Measurements from ENCODE around the gene SHBG.

GRCh38 chr17:7618608-7619007 lies 11.3 kb upstream of the SHBG start:
- no peak for TF ChIP-seq POLR2AphosphoS5 (IDR thresholded peaks at IDR 0.05; ENCODE audit: low read depth, low read length)
- TF ChIP-seq, protein P1, sequence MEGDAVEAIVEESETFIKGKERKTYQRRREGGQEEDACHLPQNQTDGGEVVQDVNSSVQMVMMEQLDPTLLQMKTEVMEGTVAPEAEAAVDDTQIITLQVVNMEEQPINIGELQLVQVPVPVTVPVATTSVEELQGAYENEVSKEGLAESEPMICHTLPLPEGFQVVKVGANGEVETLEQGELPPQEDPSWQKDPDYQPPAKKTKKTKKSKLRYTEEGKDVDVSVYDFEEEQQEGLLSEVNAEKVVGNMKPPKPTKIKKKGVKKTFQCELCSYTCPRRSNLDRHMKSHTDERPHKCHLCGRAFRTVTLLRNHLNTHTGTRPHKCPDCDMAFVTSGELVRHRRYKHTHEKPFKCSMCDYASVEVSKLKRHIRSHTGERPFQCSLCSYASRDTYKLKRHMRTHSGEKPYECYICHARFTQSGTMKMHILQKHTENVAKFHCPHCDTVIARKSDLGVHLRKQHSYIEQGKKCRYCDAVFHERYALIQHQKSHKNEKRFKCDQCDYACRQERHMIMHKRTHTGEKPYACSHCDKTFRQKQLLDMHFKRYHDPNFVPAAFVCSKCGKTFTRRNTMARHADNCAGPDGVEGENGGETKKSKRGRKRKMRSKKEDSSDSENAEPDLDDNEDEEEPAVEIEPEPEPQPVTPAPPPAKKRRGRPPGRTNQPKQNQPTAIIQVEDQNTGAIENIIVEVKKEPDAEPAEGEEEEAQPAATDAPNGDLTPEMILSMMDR (IDR thresholded peaks at IDR 0.05 in 2 of 3, conservative IDR thresholded peaks at IDR 0.05 in 1 of 3; ENCODE audit: borderline replicate concordance in 1 of 3, insufficient read depth in 1 of 3, low read depth in 2 of 3, low read length in 2 of 3): no peak
- no peak for TF ChIP-seq POLR2A (IDR thresholded peaks at IDR 0.05; ENCODE audit: borderline replicate concordance, extremely low read depth, insufficient read depth, insufficient read length)
